AG04450 (cell line): ENCODE results near the gene GAS2L1. TPM values are rescaled to one million over a fixed set of nuclear protein-coding genes. Genes with fewer than 3 reads are reported as not detected.
"Not testable (repeated sequence)": the region's sequence is repeated elsewhere in the genome, so short reads cannot be mapped to it uniquely, and the experiment has no call there.

Source experiments
- CTCF ChIA-PET: fragments of 300-600, 350-600 bp; formaldehyde crosslinking; extraction: SDS; loops from one replicate; lab custom pipeline; 2022; ENCODE audit warnings: antibody characterized with exemption, inconsistent platforms; lab: Charles Lee
- POLR2A ChIA-PET: fragments of 350-600 bp; formaldehyde crosslinking; extraction: SDS; loops from one replicate; lab custom pipeline; 2021; ENCODE audit warnings: antibody characterized with exemption, inconsistent platforms; lab: Yijun Ruan, JAX
- DNase-seq: peaks from one replicate; pipeline ENCODE4 v3.0.0-alpha.2; 2011; ENCODE audit warnings: low read depth, low spot score
- H3K27ac ChIP-seq: one replicate; pipeline ENCODE4 v1.5.1; 2012; ENCODE audit warnings: low read depth, low read length, control low read depth
- H3K27me3 ChIP-seq: one replicate; pipeline ENCODE4 v1.6.0; 2012; ENCODE audit warnings: low read length; ENCODE audit not compliant: control insufficient read depth, insufficient read depth
- H3K4me3 ChIP-seq: 2 replicates; pipeline ENCODE4 v1.5.1; 2011; ENCODE audit warnings: mild to moderate bottlenecking, low read depth, low read length, control low read depth
- H3K9me3 ChIP-seq: 2 replicates; pipeline ENCODE4 v1.5.1; 2012; ENCODE audit warnings: low read length; ENCODE audit not compliant: control insufficient read depth, insufficient read depth
- polyA plus RNA-seq: library from polyadenylated mRNA; depleted of rRNA; stranded (reverse); fragments of >200 nt; gene quantifications from 2 replicates; pipeline ENCODE4 v1.2.3, GENCODE V29; 2011
- TF ChIP-seq, protein P1 (sequence below): IDR thresholded peaks from 2 replicates; pipeline ENCODE4 v1.5.1; 2011; ENCODE audit warnings: low read depth, low read length, control low read depth, inconsistent platforms

Gene GAS2L1
- polyA plus RNA-seq, 1 experiment: 4.5 TPM

DNA sequence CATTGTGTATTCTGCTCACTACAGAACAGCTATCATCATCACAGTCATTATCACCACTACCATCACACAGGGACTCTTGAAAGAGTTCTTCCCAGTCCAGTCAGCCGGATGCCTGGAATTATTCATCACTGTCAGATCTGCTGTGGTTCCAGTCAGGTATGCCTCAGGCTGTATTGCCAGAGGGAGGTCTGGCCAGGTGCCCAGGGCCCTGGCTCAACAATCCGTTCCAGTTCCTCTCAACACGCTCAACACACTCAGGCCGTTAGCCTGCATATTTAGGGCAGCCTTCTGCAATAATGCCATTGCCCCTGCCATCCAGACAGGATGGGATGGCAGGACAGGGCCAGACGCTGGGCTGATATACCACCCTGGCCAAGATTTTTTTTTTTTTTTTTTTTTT, 37.7 kb downstream of the GAS2L1 start:
- TF ChIP-seq, protein P1, sequence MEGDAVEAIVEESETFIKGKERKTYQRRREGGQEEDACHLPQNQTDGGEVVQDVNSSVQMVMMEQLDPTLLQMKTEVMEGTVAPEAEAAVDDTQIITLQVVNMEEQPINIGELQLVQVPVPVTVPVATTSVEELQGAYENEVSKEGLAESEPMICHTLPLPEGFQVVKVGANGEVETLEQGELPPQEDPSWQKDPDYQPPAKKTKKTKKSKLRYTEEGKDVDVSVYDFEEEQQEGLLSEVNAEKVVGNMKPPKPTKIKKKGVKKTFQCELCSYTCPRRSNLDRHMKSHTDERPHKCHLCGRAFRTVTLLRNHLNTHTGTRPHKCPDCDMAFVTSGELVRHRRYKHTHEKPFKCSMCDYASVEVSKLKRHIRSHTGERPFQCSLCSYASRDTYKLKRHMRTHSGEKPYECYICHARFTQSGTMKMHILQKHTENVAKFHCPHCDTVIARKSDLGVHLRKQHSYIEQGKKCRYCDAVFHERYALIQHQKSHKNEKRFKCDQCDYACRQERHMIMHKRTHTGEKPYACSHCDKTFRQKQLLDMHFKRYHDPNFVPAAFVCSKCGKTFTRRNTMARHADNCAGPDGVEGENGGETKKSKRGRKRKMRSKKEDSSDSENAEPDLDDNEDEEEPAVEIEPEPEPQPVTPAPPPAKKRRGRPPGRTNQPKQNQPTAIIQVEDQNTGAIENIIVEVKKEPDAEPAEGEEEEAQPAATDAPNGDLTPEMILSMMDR: no peak
- ChIA-PET CTCF (no interaction called here), POLR2A (interaction anchor here (0.7 kb wide), 1 partner anchor 18 kb away, joined by 6 read pairs; no protein-coding TSS in a partner anchor)
- H3K27me3 ChIP-seq: no peaks in the 10 kb centered on the region
- H3K4me3 ChIP-seq: no peak overlapping the region
- no peak overlapping the region for H3K27ac ChIP-seq
- DNase-seq: no peak
- H3K9me3 ChIP-seq: no peaks in the 10 kb centered on the region

DNA sequence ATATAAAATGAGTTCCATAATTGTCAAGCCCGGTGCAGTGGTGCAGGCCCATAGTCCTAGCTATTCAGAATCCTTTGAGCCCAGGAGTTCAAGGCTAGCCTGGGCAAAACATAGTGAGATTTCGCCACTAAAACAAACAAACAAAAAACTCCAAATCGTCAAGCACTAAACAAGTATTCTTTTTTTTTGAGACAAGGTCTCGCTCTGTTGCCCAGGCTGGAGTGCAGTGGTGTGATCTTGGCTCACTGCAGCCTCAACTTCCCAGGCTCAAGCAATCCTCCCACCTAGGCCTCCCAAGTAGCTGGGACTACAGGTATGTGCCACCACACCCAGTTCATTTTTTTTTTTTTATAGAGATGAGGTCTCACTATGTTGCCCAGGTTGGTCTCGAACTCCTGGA, 38.4 kb downstream of the GAS2L1 start:
- CTCF ChIA-PET, DNase-seq, H3K27ac ChIP-seq, H3K27me3 ChIP-seq, H3K9me3 ChIP-seq, H3K4me3 ChIP-seq: not testable (repeated sequence)
- POLR2A ChIA-PET: interaction anchor here (0.7 kb wide), 1 partner anchor 17 kb away, joined by 6 read pairs; no protein-coding TSS in a partner anchor

DNA sequence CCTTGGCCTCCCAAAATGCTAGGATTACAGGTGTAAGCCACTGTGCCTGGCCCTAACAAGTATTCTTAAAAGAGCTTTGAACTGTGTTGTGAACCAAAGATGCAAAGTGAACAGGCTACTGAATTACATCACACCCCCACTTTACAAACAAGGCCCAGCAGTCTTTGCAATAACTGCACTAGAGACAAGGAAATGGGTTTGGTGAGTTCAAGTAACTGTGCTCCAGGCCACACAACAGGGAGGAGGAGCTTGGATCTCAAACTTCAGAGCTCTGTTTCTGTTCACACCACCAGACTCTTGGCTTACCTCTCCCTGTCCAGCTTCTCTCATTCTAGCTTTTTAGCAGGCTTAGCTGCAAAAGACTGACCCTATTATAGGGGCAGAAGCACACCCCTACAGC, 39.5 kb downstream of the GAS2L1 start:
- TF ChIP-seq, protein P1: no peak
- no peaks in the 10 kb centered on the region for H3K9me3 ChIP-seq
- no peak overlapping the region for H3K27ac ChIP-seq
- no peak for DNase-seq
- H3K27me3 ChIP-seq: no peaks in the 10 kb centered on the region
- ChIA-PET POLR2A (no interaction called here), CTCF (interaction anchor here (1.8 kb wide), 1 partner anchor 13 kb away, joined by 6 read pairs; no protein-coding TSS in a partner anchor)
- no peak overlapping the region for H3K4me3 ChIP-seq

DNA sequence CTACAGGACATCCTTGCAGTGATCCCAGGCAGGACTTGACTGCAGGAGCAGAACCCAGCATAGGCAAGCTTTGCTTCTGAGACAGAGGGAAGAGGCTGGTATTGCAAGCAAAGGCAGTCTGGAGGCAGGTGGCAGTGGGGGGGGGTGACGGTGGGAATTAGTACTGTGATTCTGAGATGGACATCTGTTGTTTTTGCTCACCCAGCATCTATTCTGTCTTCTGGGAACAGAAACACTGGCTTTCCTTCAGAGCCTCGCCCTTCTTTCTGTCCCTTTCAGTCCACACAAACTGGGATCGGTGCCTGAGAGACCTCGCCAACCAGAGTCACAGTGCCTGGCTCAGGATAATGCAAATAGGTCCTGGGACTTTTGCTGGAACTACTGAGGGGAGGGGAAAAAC, 40.2 kb downstream of the GAS2L1 start:
- DNase-seq: no peak
- ChIA-PET POLR2A (no interaction called here), CTCF (interaction anchor here (1.8 kb wide), 1 partner anchor 13 kb away, joined by 6 read pairs; no protein-coding TSS in a partner anchor)
- no peaks in the 10 kb centered on the region for H3K27me3 ChIP-seq
- no peaks in the 10 kb centered on the region for H3K9me3 ChIP-seq
- TF ChIP-seq, protein P1: no peak
- H3K27ac ChIP-seq: no peak overlapping the region
- H3K4me3 ChIP-seq: no peak overlapping the region

DNA sequence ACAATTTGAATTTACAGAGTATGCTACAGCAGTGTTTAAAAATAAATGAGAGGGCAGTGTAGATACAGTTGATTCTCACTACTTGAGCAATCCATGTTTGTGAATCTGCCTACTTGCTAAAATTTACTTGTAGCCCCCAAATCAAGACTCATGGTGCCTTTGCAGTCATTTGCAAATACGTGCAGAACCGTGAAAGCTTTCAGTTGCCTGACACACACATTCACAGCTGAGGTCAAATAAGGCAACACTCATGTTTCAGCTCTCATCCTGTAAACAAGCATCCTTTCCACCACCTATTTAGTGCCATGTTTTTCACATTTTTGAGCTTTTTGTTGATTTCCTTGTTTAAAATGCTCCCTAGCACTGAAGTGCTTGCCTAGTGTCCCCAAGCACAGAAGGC, 41.6 kb downstream of the GAS2L1 start:
- H3K27me3 ChIP-seq: no peaks in the 10 kb centered on the region
- CTCF ChIA-PET: interaction anchor here (0.8 kb wide), 1 partner anchor 41 kb away, joined by 4 read pairs; the partner anchor contains the start of gene GAS2L1
- TF ChIP-seq, protein P1: no peak
- no peak overlapping the region for H3K4me3 ChIP-seq
- DNase-seq: no peak
- POLR2A ChIA-PET: no interaction called here
- no peaks in the 10 kb centered on the region for H3K9me3 ChIP-seq
- no peak overlapping the region for H3K27ac ChIP-seq
